Subcutaneous adipose tissue (tissue), 4 donors: ENCODE measurements around the gene HP. TPM values are rescaled to one million over a fixed set of nuclear protein-coding genes. Genes with fewer than 3 reads are reported as not detected.

Source experiments
- total RNA-seq, 4 donors: library from RNA; depleted of rRNA; stranded (reverse); fragments of >200 nt; gene quantifications; one replicate each; pipeline ENCODE4 v1.1.0, GENCODE V29; 2016
- TF ChIP-seq, protein P1 (sequence below): fragments of 450-650 bp; IDR thresholded peaks from one replicate; pipeline ENCODE4 v1.5.1; 2016; ENCODE audit warnings: low read depth, mild to moderate bottlenecking, control low read depth, antibody characterized with exemption, moderate library complexity

The HP gene
- total RNA-seq, 4 donors from 2014 or later, result 7.5 to 69.1 (median 27.2) TPM

DNA sequence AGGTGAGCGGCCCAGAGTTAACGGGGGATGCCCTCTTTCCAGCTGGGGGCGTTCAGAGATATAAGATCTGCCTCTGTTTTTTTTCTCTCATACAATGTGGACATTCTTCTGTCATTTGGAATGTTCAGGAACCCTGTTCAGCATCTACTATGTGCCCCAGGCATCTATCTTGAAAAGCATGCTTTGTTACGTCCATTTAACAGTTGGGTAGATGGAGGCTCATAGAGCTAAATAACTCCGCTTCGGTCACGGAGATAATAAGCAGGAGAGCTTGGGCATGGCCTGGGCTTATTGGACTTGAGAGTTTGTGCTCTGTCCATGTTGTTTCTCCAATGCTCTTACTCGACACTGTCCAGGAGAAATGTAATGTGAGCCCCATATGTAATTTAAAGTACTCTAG, 39.6 kb upstream of the HP start:
- TF ChIP-seq, protein P1, sequence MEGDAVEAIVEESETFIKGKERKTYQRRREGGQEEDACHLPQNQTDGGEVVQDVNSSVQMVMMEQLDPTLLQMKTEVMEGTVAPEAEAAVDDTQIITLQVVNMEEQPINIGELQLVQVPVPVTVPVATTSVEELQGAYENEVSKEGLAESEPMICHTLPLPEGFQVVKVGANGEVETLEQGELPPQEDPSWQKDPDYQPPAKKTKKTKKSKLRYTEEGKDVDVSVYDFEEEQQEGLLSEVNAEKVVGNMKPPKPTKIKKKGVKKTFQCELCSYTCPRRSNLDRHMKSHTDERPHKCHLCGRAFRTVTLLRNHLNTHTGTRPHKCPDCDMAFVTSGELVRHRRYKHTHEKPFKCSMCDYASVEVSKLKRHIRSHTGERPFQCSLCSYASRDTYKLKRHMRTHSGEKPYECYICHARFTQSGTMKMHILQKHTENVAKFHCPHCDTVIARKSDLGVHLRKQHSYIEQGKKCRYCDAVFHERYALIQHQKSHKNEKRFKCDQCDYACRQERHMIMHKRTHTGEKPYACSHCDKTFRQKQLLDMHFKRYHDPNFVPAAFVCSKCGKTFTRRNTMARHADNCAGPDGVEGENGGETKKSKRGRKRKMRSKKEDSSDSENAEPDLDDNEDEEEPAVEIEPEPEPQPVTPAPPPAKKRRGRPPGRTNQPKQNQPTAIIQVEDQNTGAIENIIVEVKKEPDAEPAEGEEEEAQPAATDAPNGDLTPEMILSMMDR, result no peak

DNA sequence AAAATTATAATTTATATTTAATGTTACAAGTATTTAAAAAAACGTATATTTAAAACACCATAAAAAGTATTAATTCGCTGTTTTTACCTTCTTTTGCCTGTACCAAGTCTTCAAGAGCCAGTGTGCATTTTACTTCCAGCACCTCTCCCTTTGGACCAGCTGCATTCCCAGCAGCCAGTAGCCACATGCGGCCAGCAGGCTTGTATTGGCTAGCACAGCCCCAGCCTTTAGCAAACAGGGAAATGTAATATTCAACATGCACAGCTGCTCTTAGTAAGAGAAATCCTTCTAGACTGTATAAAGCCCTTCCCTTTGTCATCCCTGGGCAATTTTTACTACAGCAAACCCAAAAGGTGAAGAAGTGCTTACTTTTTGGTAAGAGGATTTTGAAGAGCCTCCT, 39.2 kb upstream of the HP start:
- TF ChIP-seq, protein P1, result no peak

DNA sequence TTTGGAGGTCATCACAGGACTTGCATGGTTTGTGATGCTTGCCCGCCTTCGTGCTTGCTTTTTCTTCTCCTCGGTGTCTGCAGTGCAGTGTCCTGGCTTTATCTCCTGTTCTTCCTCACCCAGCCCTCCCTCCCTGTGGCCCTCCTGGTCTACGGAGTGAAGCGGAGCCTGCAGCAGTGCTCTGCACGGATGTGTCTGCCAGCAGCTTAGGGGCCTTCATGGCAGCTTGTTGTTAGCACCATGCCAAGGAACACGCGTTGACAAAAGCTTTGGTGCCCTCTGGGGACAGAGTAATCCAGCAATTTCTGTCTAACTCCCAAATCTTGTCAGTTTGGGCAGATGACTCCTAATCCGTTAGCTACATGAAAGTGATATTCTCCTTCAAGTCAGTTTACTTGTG, 35.8 kb upstream of the HP start:
- TF ChIP-seq, protein P1, result no peak

DNA sequence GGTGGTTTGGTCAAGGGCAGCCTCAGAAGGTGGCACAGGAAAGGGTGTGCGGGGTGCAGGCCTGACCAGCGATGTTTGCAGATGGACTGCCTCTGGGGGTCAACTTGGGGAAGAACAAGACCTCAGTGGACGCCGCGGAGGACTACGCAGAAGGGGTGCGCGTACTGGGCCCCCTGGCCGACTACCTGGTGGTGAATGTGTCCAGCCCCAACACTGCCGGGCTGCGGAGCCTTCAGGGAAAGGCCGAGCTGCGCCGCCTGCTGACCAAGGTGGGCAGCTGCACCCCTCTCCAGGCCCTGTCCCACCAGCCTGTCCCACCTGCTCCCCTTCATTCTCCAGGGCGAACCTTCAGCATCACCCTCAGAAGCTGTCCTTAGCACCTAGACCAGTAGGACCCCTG, 33.3 kb upstream of the HP start:
- TF ChIP-seq, protein P1, result no peak

DNA sequence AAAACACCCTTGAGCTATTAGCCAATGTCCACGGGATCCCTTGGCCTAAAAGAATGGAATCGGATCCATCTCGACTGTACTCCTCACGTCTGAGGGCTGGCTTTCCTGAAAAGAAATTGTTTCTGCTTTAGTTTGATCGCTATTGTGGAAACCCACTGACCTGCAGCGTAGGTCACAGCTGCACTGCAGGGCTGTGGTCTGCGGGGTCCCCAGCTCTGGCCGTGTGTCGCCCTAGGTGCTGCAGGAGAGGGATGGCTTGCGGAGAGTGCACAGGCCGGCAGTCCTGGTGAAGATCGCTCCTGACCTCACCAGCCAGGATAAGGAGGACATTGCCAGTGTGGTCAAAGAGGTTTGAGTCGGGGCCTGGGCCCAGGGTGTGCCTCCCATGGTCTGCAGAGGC, 32.2 kb upstream of the HP start:
- TF ChIP-seq, protein P1, result no peak

DNA sequence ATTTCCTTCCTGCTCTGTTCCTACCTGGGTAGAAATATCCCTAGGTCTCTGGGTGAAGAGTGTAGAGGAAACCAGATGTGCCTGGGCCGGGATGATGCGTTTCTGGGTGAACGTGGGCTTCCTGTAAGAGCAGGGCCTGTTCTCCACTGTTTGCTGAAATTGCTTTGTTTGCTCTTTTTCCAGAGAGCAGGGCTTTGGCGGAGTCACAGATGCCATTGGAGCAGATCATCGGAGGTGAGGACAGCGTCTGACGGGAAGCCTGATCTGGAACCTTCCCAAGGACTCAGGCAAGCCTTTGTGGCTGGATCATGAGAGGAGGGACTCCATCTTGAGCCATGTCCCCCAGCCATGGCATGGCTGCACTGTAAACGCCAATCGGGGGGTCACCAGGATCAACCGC, 30.3 kb upstream of the HP start:
- TF ChIP-seq, protein P1, result no peak

DNA sequence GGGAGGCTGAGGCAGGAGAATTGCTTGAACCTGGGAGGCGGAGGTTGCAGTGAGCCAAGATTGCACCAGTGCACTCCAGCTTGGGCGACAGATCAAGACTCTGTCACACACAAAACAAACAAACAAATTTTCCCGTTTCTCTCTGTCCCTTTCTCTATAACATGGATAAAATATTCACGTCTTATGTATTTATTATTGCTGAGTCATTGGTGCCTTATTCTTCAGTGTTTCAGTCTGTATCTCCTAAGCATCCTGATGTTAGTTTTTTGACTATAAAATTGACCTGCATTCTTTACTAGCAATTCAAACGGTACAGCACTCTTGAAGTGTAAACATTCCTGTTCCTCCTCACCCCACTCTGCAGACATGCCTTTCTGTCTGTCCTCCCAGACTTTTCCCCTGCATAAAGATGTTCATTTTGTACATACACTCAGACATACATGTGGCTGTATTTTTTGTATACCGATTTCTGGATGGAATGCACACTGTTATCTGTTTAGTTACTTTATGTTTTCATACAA, 29.4 kb upstream of the HP start:
- TF ChIP-seq, protein P1, result no peak
